SK-N-SH treated with all-trans-retinoic acid at 6 μM for 48 hours (cell line): ENCODE results near the gene PCK1.

Experiments
- ATAC-seq: fragments of 200-7000 bp; cut with Tn5 transposase; 3 replicates; pipeline ENCODE4 v1.9.1; 2020; ENCODE audit warnings: mild to moderate bottlenecking, moderate library complexity
- ARNTL ChIP-seq: fragments of 450-650 bp; formaldehyde crosslinking; IDR thresholded peaks from 2 replicates; pipeline ENCODE4 v1.5.0; 2020; ENCODE audit warnings: low read depth, mild to moderate bottlenecking, moderate library complexity, borderline replicate concordance
- BACH2 ChIP-seq: fragments of 250-450 bp; sonication (Bioruptor Pico); IDR thresholded peaks from 2 replicates; pipeline ENCODE4 v1.9.0; 2021; ENCODE audit warnings: mild to moderate bottlenecking, borderline replicate concordance
- CREB5 ChIP-seq: fragments of 250-450 bp; sonication (Bioruptor Pico); IDR thresholded peaks from 2 replicates; pipeline ENCODE4 v1.5.1; 2020; ENCODE audit warnings: low read depth, mild to moderate bottlenecking, moderate library complexity
- CSDC2 ChIP-seq: fragments of 250-450 bp; sonication (Bioruptor Pico); IDR thresholded peaks from 2 replicates; pipeline ENCODE4 v1.5.0; 2020; ENCODE audit warnings: mild to moderate bottlenecking, moderate library complexity
- ESRRG ChIP-seq: fragments of 250-450 bp; sonication (Bioruptor Pico); IDR thresholded peaks from 2 replicates; pipeline ENCODE4 v1.6.1; 2021; ENCODE audit warnings: mild to moderate bottlenecking
- GLIS3 ChIP-seq: fragments of 250-450 bp; sonication (Bioruptor Pico); IDR thresholded peaks from 2 replicates; pipeline ENCODE4 v1.5.0; 2020; ENCODE audit warnings: mild to moderate bottlenecking, moderate library complexity
- OSR1 ChIP-seq: fragments of 250-450 bp; sonication (Bioruptor Pico); IDR thresholded peaks from 2 replicates; pipeline ENCODE4 v1.8.0; 2022; ENCODE audit warnings: moderate library complexity, mild to moderate bottlenecking, inconsistent platforms
- POU6F1 ChIP-seq: fragments of 250-450 bp; sonication (Bioruptor Pico); IDR thresholded peaks from 2 replicates; pipeline ENCODE4 v1.8.0; 2021; ENCODE audit warnings: low read depth, mild to moderate bottlenecking, moderate library complexity, borderline replicate concordance
- PPARA ChIP-seq: fragments of 250-450 bp; sonication (Bioruptor Pico); IDR thresholded peaks from 2 replicates; pipeline ENCODE4 v1.5.0; 2020; ENCODE audit warnings: mild to moderate bottlenecking, borderline replicate concordance
- RARB ChIP-seq: fragments of 250-450 bp; sonication (Bioruptor Pico); IDR thresholded peaks from 2 replicates; pipeline ENCODE4 v1.8.0; 2021; ENCODE audit warnings: mild to moderate bottlenecking, moderate library complexity
- SNAI2 ChIP-seq: fragments of 250-450 bp; sonication (Bioruptor Pico); IDR thresholded peaks from 2 replicates; pipeline ENCODE4 v1.5.0; 2020; ENCODE audit warnings: mild to moderate bottlenecking, moderate library complexity
- TOX ChIP-seq: fragments of 250-450 bp; sonication (Bioruptor Pico); IDR thresholded peaks from 2 replicates; pipeline ENCODE4 v1.8.0; 2021; ENCODE audit warnings: mild to moderate bottlenecking, moderate library complexity, borderline replicate concordance
- TSHZ2 ChIP-seq: fragments of 250-450 bp; sonication (Bioruptor Pico); IDR thresholded peaks from 2 replicates; pipeline ENCODE4 v1.5.0; 2020; ENCODE audit warnings: mild to moderate bottlenecking, moderate library complexity
- ZC3H10 ChIP-seq: fragments of 250-450 bp; sonication (Bioruptor Pico); IDR thresholded peaks from 2 replicates; pipeline ENCODE4 v1.5.1; 2021; ENCODE audit warnings: mild to moderate bottlenecking, moderate library complexity
- ZFP3 ChIP-seq: fragments of 250-450 bp; sonication (Bioruptor Pico); IDR thresholded peaks from 2 replicates; pipeline ENCODE4 v1.5.0; 2020; ENCODE audit warnings: mild to moderate bottlenecking, moderate library complexity
- ZFP30 ChIP-seq: fragments of 450-650 bp; formaldehyde crosslinking; IDR thresholded peaks from 2 replicates; pipeline ENCODE4 v1.5.0; 2022; ENCODE audit warnings: mild to moderate bottlenecking, moderate library complexity
- ZNF565 ChIP-seq: fragments of 450-650 bp; formaldehyde crosslinking; conservative IDR thresholded peaks from 2 replicates; pipeline ENCODE4 v1.5.0; 2020; ENCODE audit warnings: low read depth, mild to moderate bottlenecking, moderate library complexity
- ZNF70 ChIP-seq: fragments of 450-650 bp; formaldehyde crosslinking; IDR thresholded peaks from 2 replicates; pipeline ENCODE4 v1.5.0; 2020; ENCODE audit warnings: mild to moderate bottlenecking, moderate library complexity
- ZNF8 ChIP-seq: fragments of 450-650 bp; formaldehyde crosslinking; IDR thresholded peaks from 2 replicates; pipeline ENCODE4 v1.5.0; 2020; ENCODE audit warnings: mild to moderate bottlenecking, moderate library complexity
- TF ChIP-seq, protein P1 (sequence below): fragments of 250-450 bp; sonication (Bioruptor Pico); IDR thresholded peaks from 2 replicates; pipeline ENCODE4 v1.8.0; 2020; ENCODE audit warnings: mild to moderate bottlenecking, moderate library complexity, borderline replicate concordance

The PCK1 gene

DNA sequence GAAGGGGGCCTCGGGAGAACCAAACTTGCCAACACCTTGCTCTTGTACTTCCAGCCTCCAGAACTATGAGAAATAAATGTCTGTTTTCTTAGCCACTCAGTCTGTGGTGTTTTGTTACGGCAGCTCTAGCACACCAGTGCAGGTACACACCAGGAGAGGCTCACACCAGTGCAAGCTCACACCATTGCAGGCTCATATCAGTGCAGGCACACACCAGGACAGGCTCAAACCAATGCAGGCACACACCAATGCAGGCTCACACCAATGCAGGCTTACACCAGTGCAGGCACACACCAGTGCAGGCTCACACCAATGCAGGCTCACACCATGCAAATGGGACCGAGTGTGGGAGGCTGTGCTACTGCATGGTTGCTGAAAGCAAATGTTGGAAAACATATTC is 31.1 kb upstream of the PCK1 start:
- TF ChIP-seq ARNTL (CRISPR knock-in tag), result no peak
- no peak for TF ChIP-seq RARB (CRISPR knock-in tag)
- no peak for TF ChIP-seq CREB5 (CRISPR knock-in tag)
- TF ChIP-seq SNAI2 (CRISPR knock-in tag), result no peak
- no peak for TF ChIP-seq CSDC2 (CRISPR knock-in tag)
- TF ChIP-seq ZFP3 (CRISPR knock-in tag), result no peak
- TF ChIP-seq ZC3H10 (CRISPR knock-in tag), result no peak
- TF ChIP-seq ZNF70 (CRISPR knock-in tag), result no peak
- ATAC-seq, result no peak

GRCh38 chr20:57530327-57530981 is 30.5 kb upstream of the PCK1 start:
- ATAC-seq, result no peak
- no peak for TF ChIP-seq GLIS3 (CRISPR knock-in tag)
- no peak for TF ChIP-seq POU6F1 (CRISPR knock-in tag)
- no peak for TF ChIP-seq ARNTL (CRISPR knock-in tag)
- no peak for TF ChIP-seq CSDC2 (CRISPR knock-in tag)
- TF ChIP-seq ZNF8, result no peak
- TF ChIP-seq SNAI2 (CRISPR knock-in tag), result no peak
- no peak for TF ChIP-seq TSHZ2 (CRISPR knock-in tag)
- TF ChIP-seq TOX (CRISPR knock-in tag), result no peak
- no peak for TF ChIP-seq PPARA (CRISPR knock-in tag)
- no peak for TF ChIP-seq OSR1 (CRISPR knock-in tag)
- TF ChIP-seq, all 23 proteins: peak for 0

DNA sequence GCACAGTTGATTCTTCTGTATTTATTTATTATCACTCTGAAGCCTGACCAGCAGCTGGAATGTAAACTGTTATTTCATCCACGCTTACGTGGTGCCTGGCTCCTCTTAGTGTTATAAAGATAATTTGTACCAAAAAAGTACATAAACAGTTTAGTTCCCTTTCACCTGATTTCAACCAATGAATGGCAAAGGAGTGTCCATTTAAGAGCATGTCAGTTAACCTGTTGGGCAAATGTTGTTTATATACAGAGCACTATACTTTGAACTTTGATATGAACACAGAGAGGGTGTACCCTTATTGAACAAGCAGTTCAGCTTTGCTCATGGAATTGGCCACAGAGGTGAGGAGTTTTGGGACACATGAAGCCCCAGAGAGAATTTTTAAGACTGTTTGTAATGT is 28.8 kb upstream of the PCK1 start:
- TF ChIP-seq BACH2 (no peak), ESRRG (CRISPR knock-in tag) (no peak), ZNF70 (CRISPR knock-in tag) (no peak), ZNF565 (CRISPR knock-in tag) (no peak), PPARA (CRISPR knock-in tag) (no peak), CSDC2 (CRISPR knock-in tag) (no peak), OSR1 (CRISPR knock-in tag) (no peak), ZFP30 (CRISPR knock-in tag) (no peak), CREB5 (CRISPR knock-in tag) (no peak), GLIS3 (CRISPR knock-in tag) (no peak), ARNTL (CRISPR knock-in tag) (no peak), SNAI2 (CRISPR knock-in tag) (no peak)
- TF ChIP-seq, protein P1, sequence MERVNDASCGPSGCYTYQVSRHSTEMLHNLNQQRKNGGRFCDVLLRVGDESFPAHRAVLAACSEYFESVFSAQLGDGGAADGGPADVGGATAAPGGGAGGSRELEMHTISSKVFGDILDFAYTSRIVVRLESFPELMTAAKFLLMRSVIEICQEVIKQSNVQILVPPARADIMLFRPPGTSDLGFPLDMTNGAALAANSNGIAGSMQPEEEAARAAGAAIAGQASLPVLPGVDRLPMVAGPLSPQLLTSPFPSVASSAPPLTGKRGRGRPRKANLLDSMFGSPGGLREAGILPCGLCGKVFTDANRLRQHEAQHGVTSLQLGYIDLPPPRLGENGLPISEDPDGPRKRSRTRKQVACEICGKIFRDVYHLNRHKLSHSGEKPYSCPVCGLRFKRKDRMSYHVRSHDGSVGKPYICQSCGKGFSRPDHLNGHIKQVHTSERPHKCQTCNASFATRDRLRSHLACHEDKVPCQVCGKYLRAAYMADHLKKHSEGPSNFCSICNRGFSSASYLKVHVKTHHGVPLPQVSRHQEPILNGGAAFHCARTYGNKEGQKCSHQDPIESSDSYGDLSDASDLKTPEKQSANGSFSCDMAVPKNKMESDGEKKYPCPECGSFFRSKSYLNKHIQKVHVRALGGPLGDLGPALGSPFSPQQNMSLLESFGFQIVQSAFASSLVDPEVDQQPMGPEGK (CRISPR knock-in tag), result no peak
- no peak for ATAC-seq
